GM12801 (cell line): ENCODE results near the gene ARPC5.

Experiments
- CTCF ChIP-seq: IDR thresholded peaks from one replicate; pipeline ENCODE4 v1.5.1; 2011; ENCODE audit warnings: control low read depth; ENCODE audit not compliant: insufficient read length; ENCODE audit errors: extremely low read depth

ARPC5 gene

GRCh38 chr1:183642166-183642565 lies 6.6 kb upstream of the ARPC5 start:
- no peak for TF ChIP-seq CTCF

DNA sequence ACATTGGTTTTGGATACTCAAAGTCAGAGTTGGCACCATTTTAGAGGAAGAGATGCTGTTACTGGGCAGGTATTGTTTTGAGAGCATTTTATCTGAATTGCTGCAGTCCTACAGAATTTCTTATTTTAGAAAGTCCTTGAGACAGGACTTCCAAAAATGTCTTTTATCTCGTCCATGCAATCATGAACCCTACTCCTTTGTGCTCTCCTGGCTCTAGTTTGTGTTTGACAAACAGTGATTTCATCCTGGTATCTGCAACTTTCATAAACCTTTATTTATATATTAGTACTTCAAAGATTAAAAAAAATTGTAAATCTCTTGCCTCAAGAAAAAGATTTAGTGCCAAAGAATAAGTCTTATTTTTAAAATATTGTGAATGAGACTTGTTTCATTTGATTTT lies 4.6 kb upstream of the ARPC5 start:
- TF ChIP-seq CTCF = no peak

DNA sequence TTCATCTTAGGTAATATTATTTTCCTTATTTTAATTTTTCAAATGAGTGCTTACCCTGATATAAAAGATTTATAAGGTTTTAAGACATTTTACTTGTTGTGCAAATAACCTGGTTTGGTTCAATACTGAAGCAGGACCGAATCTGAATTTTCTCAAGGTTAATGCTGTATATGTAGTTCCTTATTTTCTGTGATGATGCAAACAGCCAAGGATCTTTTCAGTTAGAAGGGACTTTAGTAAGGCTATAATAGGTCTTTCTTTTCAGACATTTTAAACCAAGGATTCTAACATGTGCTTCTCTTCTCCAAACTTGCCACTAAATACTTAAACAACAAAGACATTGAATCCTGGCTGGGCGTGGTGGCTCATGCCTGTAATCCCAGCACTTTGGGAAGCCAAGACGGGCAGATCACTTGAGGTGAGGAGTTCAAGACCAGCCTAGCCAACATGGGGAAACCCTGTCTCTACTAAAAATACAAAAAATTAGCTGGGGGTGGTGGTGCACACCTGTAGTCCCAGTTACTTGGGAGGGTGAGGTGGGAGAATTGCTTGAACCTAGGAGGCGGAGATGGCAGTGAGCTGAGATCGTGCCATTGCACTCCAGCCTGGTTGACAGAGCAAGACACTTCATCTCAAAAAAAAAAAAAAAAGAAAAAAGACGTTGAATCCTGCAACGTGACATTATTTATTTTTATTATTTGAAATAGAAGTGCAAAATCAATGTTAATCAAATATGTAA lies 3.2 kb upstream of the ARPC5 start:
- TF ChIP-seq CTCF = no peak

- no peak for TF ChIP-seq CTCF
Measured at GRCh38 chr1:183636783-183637182, 1.2 kb upstream of the ARPC5 start.

DNA sequence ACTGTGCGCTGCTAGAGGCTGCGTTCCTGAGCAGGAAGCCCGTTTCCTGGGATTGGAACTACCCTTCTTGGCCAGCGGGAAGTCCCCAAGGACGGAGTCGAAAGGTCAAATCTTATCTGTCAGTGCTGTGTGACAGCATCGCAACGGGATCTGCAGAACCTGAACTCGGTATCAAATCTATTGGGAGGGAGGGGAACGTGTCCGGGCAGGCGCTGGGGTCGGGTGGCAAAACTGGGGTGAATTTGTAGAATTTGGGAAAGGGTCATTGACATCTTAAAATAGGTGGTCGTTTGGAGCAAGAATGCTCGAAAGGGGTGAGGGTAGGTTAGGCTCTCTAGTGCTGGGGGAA lies 725 bp upstream of the ARPC5 start:
- no peak for TF ChIP-seq CTCF

DNA sequence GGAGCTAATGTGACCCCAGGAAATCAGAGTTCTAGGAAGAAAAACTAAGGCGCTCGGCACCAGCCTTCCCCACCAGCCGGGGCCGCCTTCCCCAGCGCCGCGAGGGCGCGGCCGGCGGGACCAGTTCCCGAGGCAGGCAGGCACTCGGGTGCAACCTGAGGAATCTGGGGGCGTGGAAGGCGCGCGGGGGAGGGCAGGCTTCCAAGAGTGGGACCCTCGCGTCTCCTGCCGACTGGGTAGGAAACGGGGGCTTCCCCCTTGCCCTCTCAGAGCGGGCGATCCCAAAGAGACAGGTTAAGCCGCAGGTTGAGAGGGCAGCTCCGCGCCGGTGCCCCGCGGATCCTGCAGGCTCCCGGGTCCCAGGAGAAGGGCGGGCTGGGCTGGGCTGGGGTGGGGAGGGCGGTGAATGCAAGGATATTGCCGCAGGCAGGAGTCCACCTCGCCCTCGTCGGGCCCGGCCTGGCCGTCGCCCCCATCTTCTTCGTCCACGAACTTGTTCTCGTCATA lies 431 bp downstream of the ARPC5 start:
- no peak for TF ChIP-seq CTCF

- no peak for TF ChIP-seq CTCF
Measured at GRCh38 chr1:183634429-183635065, 1.0 kb downstream of the ARPC5 start.
